Prostate gland (tissue), 2 donors: ENCODE results near the gene THAP5.

ENCODE experiments used
- CTCF ChIP-seq, 4 experiments: fragments of 200-600 bp in 2 of 4; fragments of 450-650 bp in 2 of 4; sonication (generic) in 2 of 4; IDR thresholded peaks; 1 replicate in 3 of 4; 2 replicates in 1 of 4; pipeline ENCODE4 v1.5.1; 2016 to 2019; ENCODE audit warnings: antibody characterized with exemption in 4 of 4, mild to moderate bottlenecking in 2 of 4, moderate library complexity in 2 of 4
- POLR2A ChIP-seq: fragments of 450-650 bp; IDR thresholded peaks from one replicate; pipeline ENCODE4 v1.6.1; 2016; ENCODE audit warnings: antibody characterized with exemption, mild to moderate bottlenecking

GRCh38 chr7:108578937-108579336 is 9.4 kb upstream of the THAP5 start:
- TF ChIP-seq CTCF (IDR thresholded peaks at IDR 0.05) (no peak), POLR2A (no peak)
